Measurements from ENCODE around the gene SUMF1.

DNA sequence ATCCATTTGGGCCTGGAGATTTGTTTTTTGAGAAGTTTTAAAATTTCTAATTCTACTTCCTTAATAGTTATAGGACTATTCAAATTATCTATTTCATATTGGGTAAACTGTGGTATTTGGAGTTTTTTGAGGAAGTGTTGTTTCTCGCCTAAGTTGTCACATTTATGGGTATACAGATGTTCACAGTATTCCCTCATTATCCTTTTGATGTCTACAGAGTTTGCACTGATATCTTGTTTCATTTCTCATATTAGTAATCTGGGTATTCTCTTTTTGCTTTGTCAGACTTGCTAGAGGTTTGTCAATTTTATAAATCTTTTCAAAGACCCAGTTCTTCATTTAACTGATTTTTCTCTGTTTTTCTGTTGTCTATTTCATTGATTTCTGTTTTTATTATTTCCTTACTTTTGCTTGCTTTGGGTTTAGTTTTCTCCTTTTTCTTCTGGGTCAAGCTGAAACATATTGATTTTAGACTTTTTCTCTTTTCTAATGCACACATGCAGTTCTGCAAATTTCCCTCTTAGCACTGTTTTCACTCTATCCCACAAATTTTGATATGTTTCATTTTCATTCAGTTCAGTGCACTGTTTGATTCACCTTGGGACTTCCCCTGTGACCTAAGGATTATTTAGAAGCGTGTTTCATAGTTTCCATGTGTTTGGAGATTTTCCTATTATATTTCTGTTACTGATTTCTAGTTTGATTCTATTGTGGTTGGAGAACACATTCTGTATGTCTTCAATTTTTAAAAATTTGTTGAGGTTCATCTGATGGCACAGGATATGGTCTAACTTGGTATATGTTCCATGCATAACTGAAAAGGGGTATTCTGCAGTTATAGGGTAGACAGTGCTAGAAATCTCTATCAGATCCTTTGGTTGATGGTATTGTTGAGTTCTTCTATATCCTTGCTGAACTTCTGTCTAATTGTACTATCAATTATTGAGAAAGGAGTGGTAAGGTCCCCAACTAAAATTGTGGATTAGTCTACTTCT is 79.6 kb downstream of the SUMF1 start:
- TF ChIP-seq, protein P1, sequence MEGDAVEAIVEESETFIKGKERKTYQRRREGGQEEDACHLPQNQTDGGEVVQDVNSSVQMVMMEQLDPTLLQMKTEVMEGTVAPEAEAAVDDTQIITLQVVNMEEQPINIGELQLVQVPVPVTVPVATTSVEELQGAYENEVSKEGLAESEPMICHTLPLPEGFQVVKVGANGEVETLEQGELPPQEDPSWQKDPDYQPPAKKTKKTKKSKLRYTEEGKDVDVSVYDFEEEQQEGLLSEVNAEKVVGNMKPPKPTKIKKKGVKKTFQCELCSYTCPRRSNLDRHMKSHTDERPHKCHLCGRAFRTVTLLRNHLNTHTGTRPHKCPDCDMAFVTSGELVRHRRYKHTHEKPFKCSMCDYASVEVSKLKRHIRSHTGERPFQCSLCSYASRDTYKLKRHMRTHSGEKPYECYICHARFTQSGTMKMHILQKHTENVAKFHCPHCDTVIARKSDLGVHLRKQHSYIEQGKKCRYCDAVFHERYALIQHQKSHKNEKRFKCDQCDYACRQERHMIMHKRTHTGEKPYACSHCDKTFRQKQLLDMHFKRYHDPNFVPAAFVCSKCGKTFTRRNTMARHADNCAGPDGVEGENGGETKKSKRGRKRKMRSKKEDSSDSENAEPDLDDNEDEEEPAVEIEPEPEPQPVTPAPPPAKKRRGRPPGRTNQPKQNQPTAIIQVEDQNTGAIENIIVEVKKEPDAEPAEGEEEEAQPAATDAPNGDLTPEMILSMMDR (optimal IDR thresholded peaks at IDR 0.05 in 1 of 3, IDR thresholded peaks at IDR 0.05 in 1 of 3, conservative IDR thresholded peaks at IDR 0.05 in 1 of 3; ENCODE audit: extremely low read depth in 1 of 3, insufficient read depth in 2 of 3, low read length in 3 of 3), result no peak
- TF ChIP-seq EZH2 (IDR thresholded peaks at IDR 0.05; ENCODE audit: low read length), result no peak

All from keratinocyte (primary cell).